GM06990 (cell line): ENCODE results near the gene CAB39L.

ENCODE experiments used
- DNase-seq: peaks from one replicate; pipeline ENCODE4 v3.0.0-alpha.2; 2011; ENCODE audit not compliant: insufficient read length; ENCODE audit errors: extremely low read depth
- H3K27me3 ChIP-seq: replicated peaks from 2 replicates; pipeline ENCODE4 v1.6.0; 2011; ENCODE audit warnings: low read length; ENCODE audit not compliant: control insufficient read depth, insufficient read depth
- H3K36me3 ChIP-seq: 2 replicates; pipeline ENCODE4 v1.5.1; 2011; ENCODE audit warnings: low read length; ENCODE audit not compliant: control insufficient read depth, insufficient read depth
- H3K4me3 ChIP-seq: replicated peaks from 2 replicates; pipeline ENCODE4 v1.5.1; 2011; ENCODE audit warnings: low read depth, mild to moderate bottlenecking, control low read depth, low read length
- TF ChIP-seq, protein P1 (sequence below): IDR thresholded peaks from 2 replicates; pipeline ENCODE4 v1.5.1; 2011; ENCODE audit warnings: low read length, control low read depth, mild to moderate bottlenecking, inconsistent platforms; ENCODE audit not compliant: insufficient read depth, poor library complexity, severe bottlenecking

CAB39L gene

DNA sequence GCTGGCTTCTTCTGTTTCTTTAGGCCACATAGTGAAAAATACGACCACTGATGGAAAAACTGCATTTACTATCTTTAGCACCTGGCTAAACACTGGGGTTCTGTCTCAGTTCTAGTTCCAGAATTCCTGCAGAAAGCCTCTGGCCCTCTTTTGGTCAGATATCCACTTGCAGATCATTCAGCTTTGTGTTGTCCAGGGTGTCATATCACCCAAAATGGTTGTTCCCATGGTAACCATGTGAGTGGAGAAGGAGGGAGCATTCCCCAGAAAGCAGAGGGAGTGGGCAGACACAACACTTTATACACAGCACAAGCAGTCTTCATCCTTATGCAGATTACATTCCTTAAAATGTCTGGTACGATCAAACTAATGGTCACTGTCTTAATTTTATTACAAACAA lies 73.5 kb downstream of the CAB39L start:
- no peaks in the 10 kb centered on the region for H3K36me3 ChIP-seq
- no peak overlapping the region for H3K4me3 ChIP-seq
- DNase-seq, result no peak
- TF ChIP-seq, protein P1, sequence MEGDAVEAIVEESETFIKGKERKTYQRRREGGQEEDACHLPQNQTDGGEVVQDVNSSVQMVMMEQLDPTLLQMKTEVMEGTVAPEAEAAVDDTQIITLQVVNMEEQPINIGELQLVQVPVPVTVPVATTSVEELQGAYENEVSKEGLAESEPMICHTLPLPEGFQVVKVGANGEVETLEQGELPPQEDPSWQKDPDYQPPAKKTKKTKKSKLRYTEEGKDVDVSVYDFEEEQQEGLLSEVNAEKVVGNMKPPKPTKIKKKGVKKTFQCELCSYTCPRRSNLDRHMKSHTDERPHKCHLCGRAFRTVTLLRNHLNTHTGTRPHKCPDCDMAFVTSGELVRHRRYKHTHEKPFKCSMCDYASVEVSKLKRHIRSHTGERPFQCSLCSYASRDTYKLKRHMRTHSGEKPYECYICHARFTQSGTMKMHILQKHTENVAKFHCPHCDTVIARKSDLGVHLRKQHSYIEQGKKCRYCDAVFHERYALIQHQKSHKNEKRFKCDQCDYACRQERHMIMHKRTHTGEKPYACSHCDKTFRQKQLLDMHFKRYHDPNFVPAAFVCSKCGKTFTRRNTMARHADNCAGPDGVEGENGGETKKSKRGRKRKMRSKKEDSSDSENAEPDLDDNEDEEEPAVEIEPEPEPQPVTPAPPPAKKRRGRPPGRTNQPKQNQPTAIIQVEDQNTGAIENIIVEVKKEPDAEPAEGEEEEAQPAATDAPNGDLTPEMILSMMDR, result no peak
- no peaks in the 10 kb centered on the region for H3K27me3 ChIP-seq

DNA sequence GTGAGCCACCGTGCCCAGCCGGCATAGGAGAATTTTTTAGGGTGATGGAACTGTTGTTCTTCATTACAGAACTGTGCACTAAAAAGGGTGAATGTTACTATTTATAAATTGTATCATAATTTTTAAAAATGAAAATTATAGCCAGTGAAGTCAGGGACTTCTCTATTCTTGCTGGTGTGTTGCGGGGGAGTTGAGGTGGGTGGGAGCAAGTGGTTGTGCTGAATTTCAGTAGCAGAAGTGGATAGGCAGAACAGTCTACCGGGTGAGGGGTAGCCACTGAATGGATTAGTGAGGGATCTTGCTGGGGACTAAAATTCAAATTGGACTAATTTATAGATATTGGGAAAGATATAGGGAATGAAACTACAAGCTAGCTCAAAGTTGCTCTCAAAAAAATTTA lies 74.0 kb downstream of the CAB39L start:
- no peaks in the 10 kb centered on the region for H3K36me3 ChIP-seq
- H3K4me3 ChIP-seq, result no peak overlapping the region
- no peak for DNase-seq
- TF ChIP-seq, protein P1, result no peak
- H3K27me3 ChIP-seq, result no peaks in the 10 kb centered on the region

DNA sequence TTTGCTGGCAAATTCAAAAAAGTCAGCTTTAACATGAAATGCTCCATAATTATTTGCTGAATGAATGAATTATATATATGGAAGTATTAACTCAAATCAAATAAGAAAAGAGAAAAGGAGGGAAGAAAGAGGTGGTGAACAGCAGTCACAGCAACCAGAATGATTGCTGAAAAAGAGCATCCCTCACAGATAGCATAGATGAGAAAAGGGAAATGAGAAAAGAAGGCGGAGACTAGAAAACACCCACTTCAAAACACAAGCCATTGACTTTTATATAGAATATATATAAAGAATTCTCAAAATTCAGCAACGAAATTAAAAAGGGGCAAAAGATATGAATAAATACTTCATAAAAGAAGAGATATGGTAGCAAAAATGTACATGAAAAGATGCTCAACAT lies 75.2 kb downstream of the CAB39L start:
- no peak for DNase-seq
- TF ChIP-seq, protein P1, result no peak
- Histone ChIP-seq H3K36me3 (no peaks in the 10 kb centered on the region), H3K27me3 (no peaks in the 10 kb centered on the region), H3K4me3 (no peak overlapping the region)

DNA sequence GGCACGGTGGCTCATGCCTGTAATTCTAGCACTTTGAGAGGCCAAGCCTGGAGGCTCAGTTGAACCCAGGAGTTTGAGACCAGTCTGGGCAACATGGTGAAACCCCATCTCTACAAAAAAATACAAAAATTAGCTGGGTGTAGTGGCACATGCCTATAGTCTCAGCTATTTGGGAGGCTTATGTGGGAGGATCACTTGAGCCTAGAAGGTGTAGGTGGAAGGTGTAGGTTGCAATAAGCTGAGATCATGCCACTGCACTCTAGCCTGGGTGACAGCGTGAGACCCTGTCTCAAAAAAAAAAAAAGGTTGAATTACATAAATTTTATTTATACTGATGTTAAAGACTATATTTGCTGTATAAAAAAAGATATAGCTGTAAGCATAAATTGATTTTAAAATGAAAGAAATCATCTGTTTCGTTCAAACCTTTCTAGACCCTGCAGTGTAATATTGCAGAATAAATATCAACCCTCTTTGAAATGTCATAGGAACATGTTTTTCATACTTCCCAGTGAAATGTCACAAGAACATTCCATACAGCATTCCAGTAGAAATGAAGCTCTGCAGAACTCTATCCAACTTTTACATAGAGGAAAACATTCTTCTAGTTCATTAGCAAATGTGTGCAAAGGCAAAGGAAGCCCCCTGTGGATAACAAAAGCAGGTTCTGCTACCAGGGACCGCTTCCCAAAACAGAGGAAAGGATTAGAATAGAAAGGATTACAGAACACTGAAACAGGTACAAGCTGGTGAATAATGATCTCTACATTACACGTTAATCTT lies 76.0 kb downstream of the CAB39L start:
- H3K27me3 ChIP-seq, result no peaks in the 10 kb centered on the region
- DNase-seq, result no peak
- H3K36me3 ChIP-seq, result no peaks in the 10 kb centered on the region
- H3K4me3 ChIP-seq, result no peak overlapping the region
- TF ChIP-seq, protein P1, result no peak

DNA sequence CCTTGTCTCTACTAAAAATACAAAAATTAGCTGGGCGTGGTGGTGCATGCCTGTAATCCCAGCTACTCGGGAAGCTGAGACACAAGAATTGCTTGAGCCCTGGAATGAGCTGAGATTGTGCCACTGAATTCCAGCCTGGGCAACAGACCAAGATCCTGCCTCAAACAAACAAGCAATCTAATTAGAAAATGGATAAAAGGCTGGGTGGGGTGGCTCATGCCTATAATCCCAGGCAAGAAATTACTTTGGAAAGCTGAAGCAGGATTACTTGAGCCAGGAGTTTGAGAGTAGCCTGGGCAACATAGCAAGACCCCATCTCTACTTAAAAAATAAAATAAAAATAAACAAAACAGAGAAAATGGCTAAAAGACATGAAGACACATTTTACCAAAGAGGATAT lies 77.0 kb downstream of the CAB39L start:
- no peak for DNase-seq
- H3K27me3 ChIP-seq, result no peaks in the 10 kb centered on the region
- no peaks in the 10 kb centered on the region for H3K36me3 ChIP-seq
- H3K4me3 ChIP-seq, result no peak overlapping the region
- TF ChIP-seq, protein P1, result no peak
